Pons (tissue), 1 donor: Measurements from ENCODE around the gene UTP18.
"Not testable (repeated sequence)": the region's sequence is repeated elsewhere in the genome, so short reads cannot be mapped to it uniquely, and the experiment has no call there.

ENCODE experiments used
- DNase-seq: peaks from one replicate; pipeline ENCODE4 v3.0.0-alpha.2; 2016; ENCODE audit warnings: low spot score

The UTP18 gene

DNA sequence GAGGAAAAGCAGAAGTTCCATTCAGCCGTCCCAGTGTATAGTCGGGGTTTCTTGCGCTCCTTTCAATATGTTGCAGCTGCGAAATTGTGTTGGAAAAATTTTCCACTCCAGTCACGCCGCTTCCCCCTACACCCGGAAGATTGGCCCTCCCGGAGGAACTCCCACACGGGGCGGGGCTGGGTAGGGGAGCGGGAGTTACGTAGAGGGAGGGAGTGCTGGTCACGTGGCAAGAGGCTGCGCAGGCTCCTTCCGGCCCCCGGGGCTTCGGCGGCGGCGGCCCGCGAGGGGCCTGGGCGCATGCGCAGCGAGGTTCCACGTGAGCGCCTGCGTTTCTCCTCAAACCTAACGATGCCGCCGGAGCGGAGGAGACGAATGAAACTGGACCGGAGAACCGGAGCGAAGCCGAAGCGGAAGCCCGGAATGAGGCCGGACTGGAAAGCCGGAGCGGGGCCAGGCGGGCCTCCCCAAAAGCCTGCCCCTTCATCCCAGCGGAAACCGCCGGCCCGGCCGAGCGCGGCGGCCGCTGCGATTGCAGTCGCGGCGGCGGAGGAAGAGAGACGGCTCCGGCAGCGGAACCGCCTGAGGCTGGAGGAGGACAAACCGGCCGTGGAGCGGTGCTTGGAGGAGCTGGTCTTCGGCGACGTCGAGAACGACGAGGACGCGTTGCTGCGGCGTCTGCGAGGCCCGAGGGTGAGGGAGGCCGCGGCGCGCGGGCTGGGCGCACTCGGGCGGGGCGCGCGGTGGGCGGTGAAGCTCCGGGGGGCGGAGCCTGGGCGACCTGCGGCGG is at the start of gene UTP18:
UTP18 (plus strand) TSS at position 310 of the 787 bp plus-strand sequence; CDS start at position 349, 39 bp downstream.
- peak; percentile 98 for DNase-seq

DNA sequence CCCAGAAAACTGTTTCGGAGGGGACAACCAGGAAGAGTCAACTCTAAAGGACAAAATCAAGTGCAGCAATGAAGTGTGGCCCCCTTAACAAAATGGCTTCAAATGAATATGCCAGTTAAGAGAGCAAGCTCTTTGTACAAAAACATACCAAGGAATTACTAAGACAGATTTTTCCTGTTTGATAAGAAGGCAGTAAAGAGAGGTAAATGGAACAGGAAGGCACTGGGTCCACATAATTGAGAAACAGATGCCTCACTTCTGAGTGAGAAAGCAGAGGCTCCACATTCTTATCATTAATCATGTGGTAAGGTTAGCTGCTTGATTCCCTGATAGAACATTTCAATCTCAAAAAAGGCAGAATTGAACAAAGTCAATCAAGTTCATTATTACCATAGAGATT is 45.4 kb upstream of the UTP18 start:
- no peak for DNase-seq

DNA sequence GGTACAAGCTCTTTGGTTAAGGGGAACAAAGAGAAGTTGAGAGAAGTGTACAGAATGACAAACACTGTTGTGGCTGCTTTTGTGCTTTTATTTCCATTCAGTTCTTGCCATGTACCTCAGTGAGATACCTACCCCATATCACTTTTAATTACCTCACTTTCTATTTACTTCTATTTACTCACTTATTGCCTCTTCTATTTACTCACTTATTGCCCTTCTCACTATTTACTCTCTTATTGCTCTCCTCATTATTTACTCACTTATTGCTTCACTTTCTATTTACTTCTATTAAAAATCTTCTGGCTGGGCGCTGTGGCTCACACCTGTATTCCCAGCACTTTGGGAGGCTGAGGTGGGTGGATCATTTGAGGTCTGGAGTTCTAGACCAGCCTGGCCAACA is 42.4 kb upstream of the UTP18 start:
- DNase-seq, result no peak

DNA sequence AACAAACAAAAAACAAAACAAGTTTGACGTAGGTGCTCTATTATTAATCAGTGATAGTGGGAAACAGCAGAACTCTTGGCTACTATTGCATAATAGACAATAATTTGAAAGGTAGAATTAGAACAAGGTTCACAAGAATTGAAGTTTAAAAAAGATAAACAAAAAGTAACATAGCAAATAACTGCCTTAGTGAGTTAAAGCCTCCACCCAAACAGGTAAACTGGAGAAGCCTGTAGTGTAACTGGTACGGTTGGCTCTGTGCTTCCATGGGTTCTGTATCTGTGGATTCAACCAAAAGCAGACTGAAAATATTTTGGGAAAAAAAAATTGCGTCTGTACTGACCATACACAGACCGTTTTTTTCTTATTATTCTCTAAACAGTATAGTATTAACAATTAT is 39.0 kb upstream of the UTP18 start:
- no peak for DNase-seq

DNA sequence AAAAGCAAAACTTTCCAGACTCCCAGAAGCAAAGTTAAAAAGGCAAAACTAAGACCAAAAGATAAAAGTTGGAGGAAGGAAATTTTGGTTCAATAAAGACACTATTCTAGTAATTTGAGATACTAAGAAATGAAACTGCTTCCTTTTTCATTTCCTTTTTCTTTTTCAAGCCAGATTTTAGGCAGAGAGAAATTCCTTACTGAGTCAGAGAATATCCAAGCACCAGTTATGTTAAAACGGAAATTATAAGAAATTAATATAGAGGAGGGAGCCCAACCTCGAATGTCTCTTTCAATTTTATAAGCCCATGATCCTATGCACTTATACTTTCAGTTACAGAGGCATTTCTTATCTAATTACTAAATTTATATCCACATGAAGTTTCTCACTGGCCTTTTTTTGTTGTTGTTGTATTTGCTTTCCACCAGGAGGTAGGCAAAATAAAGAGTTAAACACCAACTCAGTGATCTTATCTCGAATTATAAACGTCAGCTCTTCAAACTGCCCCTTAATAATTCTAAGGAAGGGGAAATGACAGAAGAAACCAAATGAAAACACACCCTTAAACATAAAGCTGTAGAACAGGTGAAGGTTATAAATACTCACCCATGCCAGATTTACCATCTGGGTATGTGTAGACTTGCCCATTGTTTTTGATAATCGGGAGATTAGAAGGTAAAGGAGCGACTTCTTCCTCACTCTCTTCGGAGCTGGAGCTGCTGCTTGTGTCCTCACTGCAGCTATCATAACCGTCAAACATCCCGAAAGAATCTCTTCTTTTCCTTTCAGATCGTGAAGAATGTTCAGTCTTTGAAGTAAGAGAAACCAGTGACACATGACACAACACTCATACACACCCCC is 35.7 kb upstream of the UTP18 start:
- DNase-seq, result no peak

DNA sequence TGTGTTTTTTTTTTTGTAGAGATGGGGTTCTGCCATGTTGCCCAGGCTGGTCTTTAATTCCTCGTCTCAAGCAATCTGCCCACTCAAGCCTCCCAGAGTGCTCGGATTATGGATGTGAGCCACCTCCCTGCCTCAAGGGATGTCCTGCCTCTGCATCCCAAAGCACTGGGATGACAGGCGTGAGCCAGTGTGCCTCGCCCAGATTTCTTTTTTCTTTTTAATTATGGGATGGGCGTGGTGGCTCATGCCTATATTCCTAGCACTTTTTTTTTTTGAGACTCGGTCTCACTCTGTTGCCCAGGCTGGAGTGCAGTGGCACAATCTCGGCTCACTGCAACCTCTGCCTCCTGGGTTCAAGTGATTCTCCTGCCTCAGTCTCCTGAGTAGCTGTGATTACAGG is 34.8 kb upstream of the UTP18 start:
- not testable (repeated sequence) for DNase-seq

DNA sequence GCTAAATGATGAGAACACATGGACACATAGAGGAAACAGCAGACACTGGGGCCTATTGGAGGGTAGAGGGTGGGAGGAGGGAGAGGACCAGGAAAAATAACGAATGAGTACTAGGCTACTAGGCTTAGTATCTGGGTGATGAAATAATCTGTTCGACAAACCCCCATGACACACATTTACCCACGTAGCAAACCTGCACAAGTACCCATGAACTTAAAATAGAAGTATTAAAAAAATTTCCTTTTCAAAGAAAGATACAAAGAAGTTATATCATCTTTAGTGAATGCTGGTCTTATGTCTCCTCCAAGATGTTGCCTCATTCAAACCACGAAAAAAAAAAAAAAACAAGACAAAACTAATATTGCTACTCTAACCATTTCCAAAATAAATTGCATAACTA is 32.2 kb upstream of the UTP18 start:
- DNase-seq, result no peak

DNA sequence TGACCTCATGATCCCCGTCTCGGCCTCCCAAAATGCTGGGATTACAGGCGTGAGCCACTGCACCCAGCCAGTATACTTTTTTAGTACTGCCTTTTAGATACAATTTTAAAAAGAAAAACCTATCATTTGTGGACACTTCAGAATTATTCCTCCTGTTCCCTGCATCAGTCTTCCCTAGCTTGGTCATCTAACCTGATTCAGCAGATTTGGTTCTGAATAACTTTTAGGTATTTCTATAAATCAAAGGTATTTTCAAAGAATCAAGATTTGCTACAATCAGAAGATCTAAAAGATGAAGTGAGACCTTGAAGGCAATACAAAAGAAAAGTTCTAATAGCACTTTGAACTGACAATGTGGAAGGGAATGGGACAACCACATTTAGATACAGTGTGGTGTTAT is 30.5 kb upstream of the UTP18 start:
- no peak for DNase-seq

DNA sequence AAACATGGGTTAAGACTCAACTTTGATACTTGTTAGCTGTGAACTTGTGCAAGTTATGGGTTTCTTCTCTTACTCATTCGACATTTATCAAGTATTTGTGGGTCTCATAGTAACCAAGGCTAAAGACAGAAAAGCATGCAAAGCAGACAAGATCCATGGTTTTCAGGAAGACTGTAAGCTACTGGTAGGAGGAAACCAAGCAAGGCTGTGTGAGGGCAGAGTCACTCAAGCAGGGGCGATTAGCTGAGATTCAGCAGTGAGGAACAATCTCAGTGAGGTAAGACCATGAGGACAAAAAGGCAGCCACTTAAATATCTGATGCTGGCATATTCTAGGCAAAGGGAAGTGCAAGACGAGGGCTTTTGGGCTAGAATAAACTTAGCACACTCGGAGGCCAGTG is 30.0 kb upstream of the UTP18 start:
- no peak for DNase-seq

DNA sequence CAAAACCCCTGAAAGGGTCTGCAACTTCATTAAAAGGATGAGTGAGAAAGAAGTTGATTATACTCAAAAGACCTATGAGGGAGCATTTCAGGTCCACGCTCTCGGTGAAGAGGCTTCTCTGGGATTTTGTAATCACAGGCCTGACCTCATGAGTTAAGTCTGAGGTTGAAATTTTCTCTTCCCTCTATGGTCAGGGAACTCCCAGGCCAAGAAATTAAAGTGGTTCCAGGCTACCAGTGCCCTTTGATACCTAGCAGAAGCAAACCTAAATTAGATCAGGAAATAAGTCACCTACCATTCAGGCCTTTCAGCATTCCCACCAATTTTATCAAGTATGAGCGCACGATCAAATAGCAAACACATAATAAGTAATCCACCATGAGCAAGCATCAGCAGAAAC is 28.3 kb upstream of the UTP18 start:
- DNase-seq, result no peak

DNA sequence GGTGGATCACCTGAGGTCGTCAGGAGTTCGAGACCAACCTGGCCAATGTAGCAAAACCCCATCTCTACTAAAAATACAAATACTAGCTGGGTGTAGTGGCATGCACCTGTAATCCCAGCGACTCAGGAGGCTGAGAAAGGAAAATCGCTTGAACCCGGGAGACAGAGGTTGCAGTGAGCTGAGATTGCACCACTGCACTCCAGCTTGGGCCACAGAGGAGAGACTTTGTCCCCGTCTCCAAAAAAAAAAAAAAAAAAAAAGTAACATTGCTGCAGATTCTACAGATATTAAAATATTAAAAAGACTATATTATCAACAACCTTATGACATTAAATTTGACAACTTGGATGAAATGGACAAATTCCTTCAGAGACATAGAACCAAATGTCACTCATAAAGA is 26.2 kb upstream of the UTP18 start:
- DNase-seq, result no peak

DNA sequence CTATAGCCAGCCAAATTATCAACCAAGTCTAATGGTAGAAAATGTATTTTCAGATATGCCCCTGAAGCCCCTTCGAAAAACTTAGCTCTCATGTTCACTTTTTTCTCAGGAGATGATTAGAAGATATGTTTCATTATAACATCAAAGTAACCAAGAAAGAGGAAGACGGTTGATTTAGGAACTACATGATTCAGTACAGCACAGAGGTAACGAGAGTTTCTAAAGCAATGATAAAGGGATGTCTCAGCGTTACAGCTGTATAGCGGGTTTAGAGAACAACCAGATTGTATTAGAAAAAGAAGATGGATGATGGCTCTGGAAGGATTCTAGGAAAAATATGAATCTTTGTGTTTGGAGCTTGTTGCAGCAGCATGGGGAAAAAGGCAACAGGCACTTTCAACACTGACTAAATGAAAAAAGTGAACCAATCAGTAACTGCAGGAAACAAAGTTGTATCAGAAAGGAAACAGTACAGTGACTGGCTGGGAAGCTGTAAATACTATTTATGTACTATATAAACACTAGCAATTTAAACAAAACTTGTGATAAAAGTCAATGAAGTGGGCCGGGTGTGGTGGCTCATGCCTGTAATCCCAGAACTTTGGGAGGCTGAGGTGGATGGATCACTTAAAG is 22.0 kb upstream of the UTP18 start:
- no peak for DNase-seq

DNA sequence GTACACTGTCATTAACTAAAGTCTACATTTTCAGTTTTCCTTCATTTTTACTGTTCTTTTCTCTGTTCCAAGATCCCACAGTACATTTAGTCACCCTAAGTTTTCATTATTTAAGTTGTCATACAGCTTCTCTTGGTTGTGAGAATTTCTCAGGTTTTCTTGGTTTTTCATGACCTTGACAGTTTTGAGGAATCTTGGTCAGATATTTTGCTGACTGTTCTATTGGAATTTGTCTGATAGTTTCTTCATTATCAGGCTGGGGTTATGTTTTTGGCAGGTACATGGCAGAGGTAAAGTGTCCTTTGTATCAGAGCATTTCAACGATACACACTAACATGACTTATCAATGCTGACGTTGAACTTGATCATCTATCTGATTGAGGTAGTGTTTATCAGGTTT is 20.1 kb upstream of the UTP18 start:
- DNase-seq, result no peak

DNA sequence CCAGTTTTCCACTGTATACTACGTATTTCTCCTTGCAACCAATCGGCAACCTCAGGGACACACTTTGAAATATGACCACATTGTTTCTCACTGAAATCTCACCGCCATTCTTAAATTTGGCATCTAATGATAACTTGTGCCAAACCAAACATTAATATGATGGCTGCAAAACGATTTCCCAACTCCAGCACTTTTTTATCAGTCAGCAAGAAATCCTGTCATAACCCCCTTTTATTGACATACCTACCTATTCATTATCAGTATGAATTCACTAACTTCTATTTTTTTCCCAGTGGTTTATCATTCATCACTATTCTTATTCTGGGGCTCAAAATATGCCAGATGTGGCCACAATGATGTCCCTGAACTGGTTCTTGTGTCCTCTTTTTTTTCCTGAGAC is 16.3 kb upstream of the UTP18 start:
- DNase-seq, result no peak

DNA sequence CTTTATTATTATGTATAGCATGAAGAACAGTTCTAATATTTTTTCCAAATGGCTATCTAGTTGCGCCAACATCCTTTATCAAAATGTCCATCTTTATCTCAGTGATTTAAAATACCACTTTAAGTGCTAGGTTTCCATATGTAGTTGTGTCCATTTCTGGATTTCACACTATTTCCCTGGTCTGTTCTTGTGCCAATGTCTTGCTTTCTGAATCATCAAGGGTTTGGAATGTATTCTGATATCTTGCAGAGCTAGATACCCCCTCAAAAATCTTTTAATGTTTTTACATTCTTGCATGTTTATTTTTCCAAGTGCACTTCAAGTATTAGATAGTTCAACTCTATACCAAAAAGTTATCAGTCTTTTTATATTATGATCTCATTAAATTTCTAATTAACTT is 14.8 kb upstream of the UTP18 start:
- no peak for DNase-seq

DNA sequence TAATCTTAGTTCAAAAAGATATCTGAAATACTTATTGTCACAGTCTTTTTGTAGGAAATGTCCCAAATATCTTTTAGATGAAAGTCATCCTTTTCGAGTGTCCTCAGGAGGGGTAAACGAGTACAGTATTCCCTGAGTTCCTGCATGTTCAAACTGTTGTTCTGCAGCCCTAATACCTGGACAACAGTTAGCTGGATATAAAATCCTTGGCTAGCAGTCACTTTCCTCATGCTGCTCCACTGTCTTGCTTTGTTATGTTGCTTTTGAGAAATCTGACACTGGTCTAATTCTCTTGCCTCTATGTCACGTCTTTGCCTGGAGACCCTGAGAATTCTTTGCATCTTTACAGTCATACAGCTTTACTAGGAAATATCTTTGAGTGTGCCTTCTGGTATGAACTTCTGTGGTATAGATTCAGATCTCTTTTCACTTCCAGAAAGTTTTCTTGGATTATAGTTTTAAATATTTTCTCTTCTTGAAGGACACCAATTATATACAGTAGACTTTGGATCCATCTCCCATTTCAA is 10.0 kb upstream of the UTP18 start:
- no peak for DNase-seq

DNA sequence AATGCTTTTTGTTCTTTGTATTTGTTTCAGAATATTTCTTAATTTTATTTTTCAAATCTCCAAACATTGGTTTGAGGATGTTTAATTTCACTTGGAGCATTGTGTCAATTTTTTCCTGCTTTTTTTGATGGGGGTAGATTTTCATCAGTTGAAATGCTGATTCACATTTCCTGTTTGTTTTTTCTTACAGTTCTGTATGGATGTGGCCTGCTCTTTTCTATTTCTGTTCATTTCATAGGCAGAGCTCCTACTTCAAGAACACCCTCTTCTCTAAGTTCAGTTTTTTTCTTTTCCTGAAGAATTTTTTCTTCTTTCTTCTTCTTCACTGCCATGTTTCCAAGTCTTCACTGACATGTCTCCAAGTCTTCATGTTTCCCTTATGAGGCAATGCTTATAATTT is 9.3 kb upstream of the UTP18 start:
- DNase-seq, result no peak

DNA sequence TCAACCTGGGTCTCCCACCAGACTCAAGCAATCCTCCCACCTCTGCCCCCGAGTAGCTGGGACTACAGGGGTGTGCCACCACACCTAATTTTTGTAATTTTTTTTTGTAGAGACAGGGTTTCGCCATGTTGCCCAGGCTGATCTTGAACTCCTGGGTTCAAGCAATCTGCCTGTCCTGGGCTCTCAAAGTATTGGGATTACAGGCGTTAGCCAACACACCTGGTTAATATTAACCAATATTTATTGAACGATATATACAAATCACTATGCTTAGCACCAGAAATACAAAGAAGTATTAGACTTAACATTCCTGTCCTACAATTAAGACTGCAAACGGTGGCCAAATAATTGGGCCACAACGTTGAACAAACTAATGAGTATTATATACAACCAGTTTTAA is 4.7 kb upstream of the UTP18 start:
- no peak for DNase-seq

DNA sequence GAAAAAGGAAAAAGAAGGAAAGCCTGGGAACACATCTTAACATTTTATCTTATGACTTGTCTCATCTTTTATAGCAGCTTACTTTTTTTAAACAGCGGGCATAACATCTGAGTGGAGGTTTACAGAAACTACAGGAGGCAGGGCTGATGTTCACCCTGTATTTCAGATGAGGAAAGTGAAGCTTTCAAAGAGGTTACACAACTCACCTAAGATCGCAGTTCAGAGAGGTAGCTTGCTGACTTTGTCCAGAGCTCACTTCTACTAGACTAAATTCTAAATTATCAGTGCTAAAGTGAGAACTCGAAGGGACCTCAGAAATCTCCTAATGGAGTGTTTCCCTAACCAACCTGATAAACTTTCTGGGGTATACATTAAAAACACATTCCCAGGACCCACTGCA is 4.2 kb upstream of the UTP18 start:
- DNase-seq, result no peak

DNA sequence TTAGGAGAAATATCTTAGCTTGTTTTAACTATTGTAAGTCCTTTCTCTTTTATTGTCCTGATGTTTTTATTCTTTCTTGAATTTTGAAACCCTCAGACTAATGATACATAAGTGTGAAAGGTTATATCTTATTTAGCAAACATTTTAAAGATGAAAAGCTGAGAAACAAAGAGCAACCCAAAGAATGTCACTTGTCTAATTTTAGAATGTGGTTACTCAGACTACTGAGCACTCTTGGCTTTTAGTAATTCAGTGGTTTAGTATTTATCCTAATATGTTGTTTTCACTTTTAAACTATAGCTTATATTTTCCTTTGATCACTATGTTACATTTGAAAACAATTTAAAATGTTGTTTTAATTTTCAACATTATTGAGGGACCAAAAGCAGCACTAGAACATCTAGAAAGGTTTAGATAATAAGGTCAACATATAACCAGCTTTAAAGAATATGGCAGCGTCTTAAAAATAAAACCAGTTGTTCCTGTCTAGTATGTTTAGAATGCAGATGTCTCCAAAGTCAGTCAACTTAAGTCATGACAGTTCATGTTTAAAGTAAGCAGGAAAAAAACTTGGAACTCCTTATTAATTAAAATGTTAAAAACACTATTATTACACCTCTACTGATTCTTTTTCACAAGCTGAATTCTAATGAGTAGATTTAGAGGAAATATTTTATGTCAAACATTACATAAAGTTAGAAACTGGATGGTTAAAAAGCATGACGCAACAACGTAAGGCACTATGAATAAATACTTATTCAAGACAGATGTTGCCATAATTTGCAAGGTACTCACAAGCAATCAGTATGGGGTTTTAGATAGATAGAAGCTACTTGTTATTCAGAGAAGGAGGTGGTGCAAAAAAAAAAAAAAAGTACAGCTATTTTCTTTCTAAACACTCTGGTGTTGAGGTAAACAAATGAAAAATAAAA is 2.9 kb upstream of the UTP18 start:
- no peak for DNase-seq

DNA sequence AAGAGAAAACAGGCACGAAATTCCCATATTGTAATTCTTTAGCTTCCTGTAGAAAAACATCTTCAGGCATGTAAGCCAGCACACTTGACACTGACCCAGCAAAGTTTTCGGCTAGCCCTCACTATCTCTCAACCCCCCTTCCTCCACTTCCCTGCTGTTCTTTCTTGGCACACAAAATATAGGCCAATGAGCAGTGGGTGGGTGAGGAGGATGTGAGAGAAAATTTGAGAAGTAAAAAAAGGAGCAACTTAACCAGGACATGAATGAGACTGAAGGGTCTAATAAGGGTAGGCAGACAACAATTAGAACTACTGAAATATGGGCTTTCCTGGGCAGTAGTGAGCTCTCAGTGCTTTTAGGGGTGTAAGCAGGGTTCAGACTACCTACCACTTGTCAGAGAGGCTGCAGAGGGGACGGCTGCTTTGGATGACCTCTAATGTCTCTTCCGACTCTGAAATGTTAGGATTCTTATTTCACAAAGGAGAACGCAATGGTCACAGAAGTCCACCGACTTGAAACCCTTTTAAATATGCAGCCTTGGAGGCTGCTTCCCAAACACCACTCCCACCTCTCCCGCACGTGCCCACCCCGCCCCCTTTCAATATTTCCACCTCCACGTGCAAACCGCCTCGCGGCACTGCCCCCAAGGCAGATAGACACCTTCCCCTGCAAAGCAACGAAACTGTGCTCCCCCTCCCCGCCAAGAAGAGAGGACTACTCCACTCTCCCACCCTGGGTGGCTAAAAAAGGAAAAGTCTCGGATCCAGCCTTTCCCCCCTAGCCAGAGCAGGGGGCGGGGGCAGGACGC is 1.4 kb upstream of the UTP18 start:
- DNase-seq, result peak; percentile 68
